GM19023 (cell line): ENCODE results near the gene ARHGEF19.
"Not testable (repeated sequence)": the region's sequence is repeated elsewhere in the genome, so short reads cannot be mapped to it uniquely, and the experiment has no call there.

Experiments
- ATAC-seq: cut with Tn5 transposase; IDR thresholded peaks from one replicate; pipeline ENCODE4 v1.9.1; 2021; ENCODE audit warnings: mild to moderate bottlenecking, moderate library complexity; ENCODE audit not compliant: unreplicated experiment

Gene ARHGEF19

DNA sequence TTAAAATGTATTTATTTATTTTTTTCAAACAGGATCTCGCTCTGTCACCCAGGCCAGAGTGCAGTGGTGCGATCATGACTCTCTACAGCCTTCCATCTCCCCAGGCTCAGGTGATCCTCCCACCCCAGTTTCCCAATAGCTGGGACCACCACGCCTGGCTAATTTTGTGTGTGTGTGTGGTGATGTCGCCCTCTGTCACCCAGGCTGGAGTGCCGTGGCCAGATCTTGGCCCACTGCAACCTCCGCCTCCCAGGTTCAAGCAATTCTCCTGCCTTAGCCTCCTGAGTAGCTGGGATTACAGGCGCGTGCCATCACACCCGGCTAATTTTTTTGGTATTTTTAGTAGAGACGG is 44.3 kb downstream of the ARHGEF19 start:
- not testable (repeated sequence) for ATAC-seq

DNA sequence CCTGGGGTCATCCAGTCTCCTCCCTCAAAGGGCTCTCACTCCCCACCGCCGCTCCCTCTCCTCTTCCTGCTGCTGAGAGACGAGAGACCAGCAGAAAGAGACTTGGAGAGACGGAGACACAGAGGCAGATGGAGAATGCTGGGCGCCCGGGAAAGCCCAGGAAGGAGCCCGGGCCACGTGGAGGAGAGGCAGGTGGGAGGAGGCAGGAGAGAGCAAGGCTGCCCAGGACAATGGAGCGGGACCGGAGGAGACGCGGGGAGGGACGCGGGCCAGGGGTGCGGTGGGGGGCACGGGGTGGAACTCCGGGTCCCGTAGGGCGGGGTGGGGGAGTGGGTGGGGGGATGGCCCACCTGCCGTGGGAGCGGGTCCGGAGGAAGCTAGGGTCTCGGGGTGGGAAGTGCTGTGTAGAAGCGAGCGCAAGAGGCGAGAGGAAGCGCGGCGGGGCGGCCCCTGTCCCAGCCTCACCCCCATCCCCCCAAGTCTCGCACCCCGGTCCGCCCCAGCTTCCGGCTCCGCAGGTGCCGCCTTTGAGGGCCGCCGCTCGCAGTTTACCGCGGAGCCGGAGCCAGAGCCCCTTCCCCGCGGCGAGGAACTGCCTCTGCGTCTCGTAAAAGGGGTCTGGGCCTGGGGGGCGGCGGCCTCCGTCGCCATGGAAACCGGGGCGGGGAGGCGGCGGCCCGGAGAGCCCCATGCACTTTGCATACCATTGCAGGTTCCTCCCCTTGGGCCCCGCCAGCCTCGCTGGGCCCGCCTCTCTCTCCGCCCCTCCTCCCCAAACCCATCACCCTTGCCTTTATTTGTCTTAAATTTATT is 44.9 kb downstream of the ARHGEF19 start:
- ATAC-seq, result no peak

DNA sequence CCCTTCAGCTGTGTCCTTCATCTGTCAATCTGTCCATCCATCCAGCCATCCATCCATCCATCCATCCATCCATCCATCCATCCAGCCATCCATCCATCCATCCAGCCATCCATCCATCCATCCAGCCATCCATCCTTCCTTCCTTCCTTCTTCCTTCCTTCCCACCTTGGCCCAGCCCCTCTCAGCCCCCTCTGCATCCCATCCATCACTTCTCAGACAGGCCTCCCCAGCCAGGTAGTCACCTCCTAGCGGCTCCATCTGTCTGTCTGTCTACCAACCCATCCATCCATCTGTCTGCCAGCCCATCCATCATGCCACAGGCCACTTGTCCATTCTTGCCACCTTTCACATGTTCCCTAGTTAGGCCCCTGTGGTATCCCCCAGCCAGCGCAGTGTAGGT is 46.3 kb downstream of the ARHGEF19 start:
- no peak for ATAC-seq

DNA sequence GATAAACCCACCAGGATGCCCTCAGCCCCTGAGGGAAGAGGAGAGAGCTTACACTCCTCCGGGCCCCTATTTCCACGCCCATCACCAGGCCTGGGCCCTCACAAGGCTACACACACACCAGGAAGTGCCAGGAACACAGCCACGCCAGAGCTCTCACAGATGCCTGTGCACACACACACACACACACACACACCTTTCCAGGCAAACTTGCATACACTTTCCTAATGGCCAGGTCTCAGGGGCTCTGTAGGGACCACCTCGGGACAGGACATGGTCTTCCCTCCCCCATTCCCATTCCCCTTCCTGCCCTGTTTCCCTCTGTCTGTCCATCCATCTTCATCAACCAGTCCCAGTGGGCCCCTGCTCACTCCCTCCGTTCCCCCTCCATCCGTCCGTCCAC is 46.9 kb downstream of the ARHGEF19 start:
- ATAC-seq, result no peak

DNA sequence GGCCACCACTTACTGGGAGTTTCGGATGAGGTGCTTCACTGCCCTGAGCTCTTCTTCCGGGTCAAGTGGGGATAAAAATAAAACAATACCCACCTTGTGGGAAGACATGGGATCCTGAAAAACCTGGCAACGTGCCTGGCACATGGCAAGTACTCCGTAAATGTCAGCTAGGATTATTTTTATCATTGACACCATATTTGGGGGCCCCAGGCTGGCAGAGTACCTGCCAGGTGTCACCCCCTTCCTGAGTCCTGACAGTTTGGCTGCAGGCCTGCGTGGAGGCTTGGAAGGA is 47.4 kb downstream of the ARHGEF19 start:
- no peak for ATAC-seq

DNA sequence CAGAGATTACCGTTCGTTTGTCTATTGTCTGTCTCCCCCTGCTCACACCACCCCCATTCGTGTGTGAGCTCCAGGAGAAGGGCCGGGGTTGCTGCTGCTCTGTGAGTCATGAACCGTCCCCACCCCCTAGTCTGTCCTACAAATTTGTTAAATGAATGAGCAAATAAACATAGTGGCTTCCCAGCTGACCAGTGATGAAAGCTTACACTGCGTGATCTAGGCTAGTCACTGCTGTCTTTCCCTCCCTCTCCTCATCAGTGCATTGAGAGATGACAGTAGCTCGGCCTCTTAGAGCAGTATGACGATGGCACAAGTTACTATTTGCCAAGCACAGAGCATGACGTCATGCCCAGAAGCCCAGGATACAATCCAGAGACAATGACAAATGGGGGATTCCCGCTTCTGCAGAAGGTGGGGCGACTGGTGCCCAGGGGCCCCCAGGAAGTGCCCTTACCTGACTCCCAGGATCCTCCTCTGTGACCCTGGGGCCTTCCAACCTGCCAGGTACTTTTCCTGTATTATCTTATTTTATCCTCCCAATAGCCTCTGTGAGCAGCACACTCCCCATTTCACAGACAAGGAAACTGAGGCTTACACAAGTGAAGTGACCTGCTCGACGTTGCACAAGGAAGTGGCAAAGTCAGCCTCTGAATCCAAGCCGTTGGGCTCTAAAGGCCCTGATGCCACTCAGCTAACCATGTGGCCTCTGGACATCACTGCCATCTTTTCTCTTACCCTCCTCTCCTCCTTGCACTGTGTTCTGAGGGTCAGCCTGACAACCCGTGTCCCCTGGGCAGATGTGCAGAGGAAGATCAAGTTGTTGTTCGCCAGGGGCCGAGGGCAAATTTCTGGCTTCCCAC is 48.0 kb downstream of the ARHGEF19 start:
- no peak for ATAC-seq

DNA sequence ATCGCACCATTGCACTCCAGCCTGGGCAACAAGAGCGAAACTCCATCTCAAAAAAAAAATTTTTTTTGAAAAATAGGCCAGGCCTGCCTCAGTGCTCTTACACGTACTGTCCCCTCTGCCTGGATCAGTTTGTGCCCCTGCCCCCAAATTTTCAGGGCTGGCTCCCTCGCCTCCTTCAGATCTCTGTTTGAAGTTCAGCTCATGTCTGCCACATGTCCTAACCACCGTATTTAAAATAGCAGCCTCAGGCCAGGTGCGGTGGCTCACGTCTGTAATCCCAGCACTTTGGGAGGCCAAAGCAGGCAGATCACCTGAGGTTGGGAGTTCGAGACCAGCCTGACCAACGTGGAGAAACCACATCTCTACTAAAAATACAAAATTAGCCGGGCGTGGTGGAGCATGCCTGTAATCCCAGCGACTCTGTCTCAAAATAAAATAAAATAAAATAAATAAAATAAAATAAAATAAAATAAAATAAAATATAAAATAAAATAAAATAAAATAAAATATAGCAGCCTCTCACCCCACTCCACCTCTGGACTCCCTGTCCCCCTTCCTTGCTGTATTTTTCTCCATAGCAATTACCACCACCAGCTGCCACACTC is 48.7 kb downstream of the ARHGEF19 start:
- not testable (repeated sequence) for ATAC-seq

DNA sequence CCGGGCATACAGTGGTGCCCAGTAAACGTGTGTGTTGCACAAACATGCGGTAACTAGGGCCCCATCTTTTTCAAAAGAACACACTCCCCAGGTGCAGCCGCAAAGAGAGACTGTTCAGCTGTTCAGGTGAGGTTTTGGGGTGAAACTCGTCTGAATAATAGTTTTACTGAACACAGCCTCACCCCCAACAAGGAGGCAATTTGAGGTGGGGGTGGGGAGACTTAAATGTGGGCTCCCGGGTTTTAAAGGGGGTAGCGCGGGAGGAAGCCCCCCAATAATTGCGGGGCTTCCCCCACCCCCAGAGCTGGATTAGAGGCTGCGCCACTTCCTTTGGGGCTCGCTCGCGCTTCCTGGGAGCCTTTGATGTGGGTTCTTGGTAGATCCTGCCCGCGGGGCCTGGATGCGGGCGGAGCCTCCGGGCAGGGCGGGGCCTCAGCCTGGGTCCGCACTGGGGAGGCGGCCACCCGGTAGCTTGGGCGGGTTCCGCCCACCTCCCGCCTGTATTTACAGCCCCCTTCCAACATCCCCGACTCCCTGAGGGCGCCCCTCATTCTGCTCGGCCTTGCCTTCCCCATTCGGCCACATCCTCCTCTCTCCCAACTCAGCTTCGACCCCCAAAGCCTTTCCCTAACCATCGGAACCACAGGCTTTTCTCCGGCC is 50.2 kb downstream of the ARHGEF19 start:
- no peak for ATAC-seq

DNA sequence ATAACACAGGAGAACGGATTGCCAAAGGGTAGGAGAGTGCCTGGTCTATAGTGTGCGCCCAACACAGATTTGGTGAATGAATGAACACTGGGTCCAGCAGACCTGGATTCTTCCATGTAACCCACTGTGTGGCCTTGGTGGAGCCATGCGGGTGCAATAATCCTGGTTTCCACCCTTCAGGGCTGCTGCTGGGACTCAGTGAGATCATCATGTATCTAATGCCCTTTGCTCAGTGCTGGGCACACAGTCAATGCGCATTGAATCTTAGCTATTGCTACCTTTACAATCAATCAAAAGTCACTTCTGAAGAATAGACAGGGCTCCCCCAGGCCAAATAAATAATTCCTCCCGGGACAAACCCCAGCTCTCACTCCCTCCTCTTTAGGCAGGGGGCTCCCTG is 50.7 kb downstream of the ARHGEF19 start:
- ATAC-seq, result no peak

DNA sequence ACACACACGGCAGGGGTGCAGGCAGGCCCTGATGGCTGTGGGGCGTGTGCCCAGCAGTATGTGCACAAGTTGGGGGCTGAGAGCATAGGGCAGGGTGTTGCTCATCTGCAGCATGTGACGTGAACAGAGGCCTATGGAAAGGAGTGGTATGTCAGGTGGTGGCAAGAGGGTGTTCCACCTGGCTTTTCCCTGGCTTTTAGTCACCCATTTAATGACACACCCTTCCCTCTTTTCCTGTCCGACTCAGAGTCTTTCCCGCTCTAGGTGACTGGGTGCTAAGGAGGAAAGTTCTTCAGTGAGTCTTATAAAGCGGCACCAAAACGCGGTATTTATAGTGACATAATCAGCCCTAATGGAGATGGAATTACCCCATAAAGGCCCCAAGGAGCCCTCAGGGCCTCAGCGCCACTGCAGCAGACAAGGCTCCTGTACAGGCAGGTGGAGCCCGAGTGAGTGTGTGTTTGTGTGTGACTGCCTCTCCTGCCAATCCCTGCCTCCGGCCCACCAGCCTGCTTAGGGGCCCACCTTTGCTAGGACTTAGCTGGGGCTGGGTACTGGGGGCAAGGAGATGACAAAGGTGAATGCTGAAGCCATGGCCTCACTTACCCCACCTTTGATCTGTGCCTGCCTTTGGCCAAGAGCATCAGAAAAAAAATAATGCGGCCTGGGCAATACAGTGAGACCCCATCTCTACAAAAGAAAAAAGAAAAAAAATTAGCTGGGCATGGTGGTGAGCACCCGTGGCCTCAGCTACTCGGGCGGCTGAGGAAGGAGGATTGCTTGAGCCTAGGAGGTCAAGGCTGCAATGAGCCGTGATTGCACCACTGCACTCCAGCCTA is 53.2 kb downstream of the ARHGEF19 start:
- no peak for ATAC-seq

DNA sequence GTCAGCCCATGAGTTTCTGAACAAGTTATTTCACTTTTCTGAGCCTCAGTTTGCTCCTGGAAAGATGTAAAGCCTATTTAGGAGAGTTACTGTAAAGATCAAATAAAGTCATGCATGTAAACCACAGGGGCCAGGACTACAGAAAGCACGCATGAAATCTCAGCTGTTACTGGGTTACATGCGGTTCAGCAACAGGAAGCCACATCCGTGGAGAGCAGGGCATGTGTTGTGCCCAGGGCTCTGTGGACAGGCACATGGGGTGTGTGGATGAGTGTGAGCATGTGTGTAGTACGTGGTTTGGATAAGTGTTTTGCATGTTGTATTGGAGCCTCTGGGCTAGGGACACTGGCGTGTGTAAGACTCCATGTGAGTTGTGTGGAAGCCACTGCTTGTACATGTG is 54.4 kb downstream of the ARHGEF19 start:
- no peak for ATAC-seq

DNA sequence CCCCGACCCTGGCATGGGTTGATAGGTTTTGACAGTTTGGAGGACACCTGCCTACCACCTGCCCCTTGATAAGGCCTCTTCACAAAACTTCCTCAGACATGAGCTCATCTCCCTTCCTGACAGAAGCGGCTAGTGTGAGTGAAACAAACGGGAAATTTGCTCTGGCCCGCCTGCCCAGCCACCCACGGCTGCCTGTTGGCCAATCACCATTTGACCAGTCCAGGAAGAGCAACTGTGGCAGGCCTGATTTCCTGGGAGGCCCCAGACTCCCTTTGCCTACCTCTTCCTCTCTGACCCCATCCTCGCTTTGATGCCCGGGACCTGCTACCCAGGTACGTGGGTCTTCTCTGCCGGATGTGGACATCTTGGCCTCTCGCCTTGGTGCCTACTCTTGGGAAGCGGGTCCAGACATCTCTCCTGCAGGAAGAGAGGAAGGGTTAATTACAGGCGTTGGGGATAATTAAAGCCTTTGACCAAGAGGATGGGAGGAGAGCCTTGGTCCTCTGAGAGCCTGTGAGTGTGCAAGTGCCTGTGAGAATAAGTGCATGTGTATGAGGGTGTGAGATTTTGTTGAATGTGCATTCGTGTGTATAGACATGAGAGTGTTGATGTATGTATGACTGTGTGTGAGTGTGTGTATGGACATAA is 55.5 kb downstream of the ARHGEF19 start:
- ATAC-seq, result no peak

DNA sequence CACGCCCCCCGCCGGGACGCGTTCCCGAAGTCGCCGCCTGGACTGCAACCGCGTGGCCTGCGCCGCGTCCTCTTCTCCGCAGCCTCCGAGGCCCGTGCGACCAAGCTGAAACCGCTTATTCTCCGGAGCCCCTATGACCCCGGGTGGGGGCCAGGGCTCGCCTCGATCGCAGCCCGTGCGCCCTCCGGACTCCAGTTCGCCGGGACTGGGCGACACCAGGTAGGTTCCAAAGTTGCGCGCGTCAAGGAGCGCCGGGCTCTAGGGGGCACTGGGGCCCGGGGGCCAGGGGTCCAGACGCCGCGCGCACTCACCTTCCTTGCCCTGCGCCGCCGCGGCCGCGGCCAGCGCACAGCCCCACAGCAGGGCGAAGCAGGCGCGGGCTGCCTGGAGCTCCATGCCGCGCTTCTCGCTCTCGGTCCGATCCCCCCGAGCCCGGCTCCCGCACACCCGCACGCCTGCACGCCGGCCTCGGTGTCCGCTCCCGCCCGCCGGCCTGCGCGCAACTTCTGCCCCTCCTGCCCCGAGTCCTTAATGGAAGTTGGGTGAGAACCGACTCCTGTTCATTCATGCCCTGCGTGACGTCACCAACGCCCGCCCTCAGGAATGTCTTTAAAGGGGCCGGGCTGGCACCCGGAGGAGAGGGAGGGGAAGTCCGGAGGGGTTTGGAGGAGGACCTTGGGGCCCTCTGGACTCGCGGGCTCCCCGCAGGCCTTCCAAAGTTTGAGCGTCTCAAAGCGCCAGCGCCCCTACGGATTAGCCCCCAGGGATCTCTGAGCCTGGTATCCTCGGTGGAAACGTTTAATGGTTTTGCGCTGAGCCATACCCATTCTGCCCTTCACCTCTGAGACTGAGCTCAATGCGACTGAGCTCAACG is 56.7 kb downstream of the ARHGEF19 start, which contains the start of gene EPHA2:
TSS of gene EPHA2 (minus strand) at position 533 of the 874 bp plus-strand sequence. CDS start at position 396, 137 bp downstream.
- no peak for ATAC-seq

DNA sequence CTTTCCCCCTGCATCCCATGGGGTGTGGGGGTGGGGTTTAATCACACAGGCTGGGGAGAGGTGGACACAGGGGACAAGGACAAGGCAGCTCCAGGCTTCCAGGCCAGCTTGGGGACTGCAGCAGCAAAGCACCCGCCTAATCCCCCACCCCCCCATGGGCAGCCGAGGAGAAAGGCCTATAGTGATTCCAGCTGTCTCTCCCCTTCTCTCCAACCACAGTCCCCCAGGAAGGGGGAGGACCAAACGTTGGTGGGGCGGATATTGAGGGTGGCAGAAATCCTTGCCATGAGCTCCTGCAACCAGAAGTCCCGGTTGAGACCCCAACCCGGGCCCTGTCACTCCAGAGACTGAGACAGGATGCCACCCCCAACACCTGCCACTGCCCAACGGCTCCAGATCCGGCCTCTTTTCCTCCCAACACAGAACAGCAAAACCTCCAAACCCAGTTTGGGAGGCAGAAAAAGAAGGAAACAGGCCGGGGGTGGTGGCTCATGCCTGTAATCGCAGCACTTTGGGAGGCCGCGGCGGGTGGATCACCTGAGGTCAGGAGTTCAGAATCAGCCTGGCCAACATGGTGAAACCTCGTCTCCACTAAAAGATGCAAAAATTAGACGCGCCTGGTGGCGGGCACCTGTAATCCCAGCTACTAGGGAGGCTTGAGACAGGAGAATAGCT is 58.3 kb downstream of the ARHGEF19 start:
- no peak for ATAC-seq

DNA sequence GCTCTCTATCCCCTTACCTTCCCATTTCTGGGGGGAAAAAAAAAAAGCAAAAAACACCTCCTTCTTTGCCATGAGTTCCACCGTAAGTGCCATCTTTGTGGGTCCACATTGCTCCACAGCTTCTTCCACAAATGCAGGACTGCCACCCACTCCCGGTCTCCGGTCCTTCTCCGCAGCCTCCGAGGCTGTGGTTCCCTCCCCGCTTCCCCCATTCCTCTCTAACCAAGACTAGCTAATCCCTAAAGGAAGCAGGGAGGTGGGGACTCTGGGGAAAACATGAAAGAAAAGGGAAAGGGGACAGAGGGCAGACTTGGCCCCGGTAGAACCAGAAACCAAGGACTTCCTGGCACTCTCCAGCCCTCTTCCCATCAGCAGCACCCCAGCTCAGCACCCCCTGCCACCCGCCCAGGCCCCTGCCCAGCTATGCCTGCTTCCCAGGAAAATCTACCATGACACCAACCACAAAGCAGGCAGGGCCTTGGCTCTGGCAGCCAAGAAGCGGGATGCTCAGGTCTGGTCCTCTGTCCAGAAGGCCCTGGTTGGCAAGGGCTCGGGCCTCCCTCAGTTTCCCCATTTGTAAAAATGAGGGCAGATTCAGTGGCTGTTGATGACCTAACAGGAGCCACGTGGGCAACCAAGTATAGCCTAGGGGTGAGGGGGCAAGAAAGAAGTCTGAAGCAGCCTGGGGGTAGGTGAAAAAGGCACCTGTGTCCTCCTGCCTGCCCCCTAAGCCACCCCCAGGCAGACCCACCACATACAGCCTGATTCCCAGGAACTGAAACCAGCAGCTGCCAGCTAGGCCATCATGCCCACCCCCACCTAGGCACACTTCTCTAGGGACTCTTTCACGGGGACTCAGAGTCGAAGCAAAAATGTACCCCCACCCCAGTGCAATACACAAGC is 59.1 kb downstream of the ARHGEF19 start:
- no peak for ATAC-seq

DNA sequence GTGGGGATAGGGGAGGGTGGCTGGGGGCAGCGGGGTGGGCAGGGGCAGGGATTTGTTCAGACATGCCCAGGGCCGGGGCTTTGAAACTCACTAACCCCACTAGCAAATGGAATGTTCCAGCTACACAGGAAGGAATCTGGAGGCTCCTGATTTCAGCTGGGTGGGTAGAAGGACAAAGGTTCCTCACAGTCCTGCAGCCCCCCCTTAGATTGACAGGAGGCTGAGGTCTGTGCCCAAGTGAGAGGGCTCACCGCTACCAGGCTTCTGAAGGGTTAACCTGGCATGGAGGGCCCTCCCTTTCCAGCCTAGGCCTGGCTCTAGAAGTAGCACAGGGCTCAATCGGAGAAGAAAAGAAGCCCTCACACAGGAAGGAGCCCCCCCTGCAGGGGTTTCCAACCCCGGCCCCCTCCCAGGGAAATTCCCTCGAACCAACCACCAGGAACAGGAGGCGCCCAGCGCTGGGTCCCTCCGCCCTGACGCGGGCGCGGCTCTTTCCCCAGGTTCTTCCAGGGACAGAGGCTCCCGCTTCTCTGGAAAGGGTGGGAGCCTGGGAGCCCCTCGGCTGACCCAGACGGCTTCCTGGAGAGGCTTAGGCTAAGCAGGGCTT is 59.9 kb downstream of the ARHGEF19 start:
- ATAC-seq, result no peak

DNA sequence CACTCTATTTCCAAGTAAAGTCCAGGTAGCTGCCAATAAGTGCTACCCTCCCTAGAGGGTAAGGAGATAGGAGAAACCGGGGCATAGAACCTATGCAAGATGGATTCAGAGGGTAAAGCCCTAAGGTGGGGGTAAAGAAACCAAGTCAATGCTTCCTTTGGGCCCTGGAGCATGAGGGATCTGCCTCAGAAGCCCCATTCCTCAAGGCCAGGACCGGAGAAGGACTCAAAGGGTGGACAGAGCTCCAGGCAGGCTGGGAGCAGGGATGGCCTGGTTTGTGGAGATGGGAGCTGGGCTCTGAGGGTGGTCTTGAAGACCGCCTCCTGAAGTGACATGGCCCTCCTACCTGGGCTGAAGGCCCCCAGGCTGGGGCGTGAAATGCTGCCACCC is 60.5 kb downstream of the ARHGEF19 start:
- ATAC-seq, result no peak
